Mesendoderm (in vitro differentiated cells): ENCODE measurements around the gene LEFTY1.
"Not testable (repeated sequence)": the region's sequence is repeated elsewhere in the genome, so short reads cannot be mapped to it uniquely, and the experiment has no call there.

Source experiments
- DNase-seq: peaks from one replicate; pipeline ENCODE4 v3.0.0; 2013
- H2AK5ac ChIP-seq: 2 replicates; pipeline ENCODE4 v1.6.1; 2013; ENCODE audit warnings: low read length, inconsistent platforms
- H2BK120ac ChIP-seq: 2 replicates; pipeline ENCODE4 v1.6.1; 2013; ENCODE audit warnings: low read depth, mild to moderate bottlenecking, low read length, moderate library complexity, mixed read lengths
- H2BK15ac ChIP-seq: replicated peaks from 2 replicates; pipeline ENCODE4 v1.6.1; 2013; ENCODE audit warnings: low read depth, mild to moderate bottlenecking, moderate library complexity
- H2BK5ac ChIP-seq: 2 replicates; pipeline ENCODE4 v1.6.1; 2013; ENCODE audit warnings: low read length, inconsistent platforms
- H3K18ac ChIP-seq: 2 replicates; pipeline ENCODE4 v1.6.1; 2013; ENCODE audit warnings: mild to moderate bottlenecking, low read length, mixed read lengths
- H3K23ac ChIP-seq: one replicate; pipeline ENCODE4 v1.6.1; 2013; ENCODE audit warnings: low read length
- H3K27ac ChIP-seq: 2 replicates; pipeline ENCODE4 v1.5.1; 2013; ENCODE audit warnings: low read depth, mild to moderate bottlenecking, inconsistent platforms, low read length, moderate library complexity
- H3K27me3 ChIP-seq: 2 replicates; pipeline ENCODE4 v1.6.1; 2013; ENCODE audit warnings: low read length, control low read depth, mild to moderate bottlenecking, inconsistent platforms; ENCODE audit not compliant: insufficient read depth, poor library complexity
- H3K36me3 ChIP-seq: 2 replicates; pipeline ENCODE4 v1.6.1; 2013; ENCODE audit warnings: low read length, inconsistent platforms; ENCODE audit not compliant: control insufficient read depth, insufficient read depth
- H3K4ac ChIP-seq: one replicate; pipeline ENCODE4 v1.6.1; 2013; ENCODE audit warnings: low read depth, mild to moderate bottlenecking, low read length, moderate library complexity
- H3K4me1 ChIP-seq: 2 replicates; pipeline ENCODE4 v1.6.1; 2013; ENCODE audit warnings: low read depth, low read length, inconsistent platforms; ENCODE audit not compliant: control insufficient read depth
- H3K4me2 ChIP-seq: 2 replicates; pipeline ENCODE4 v1.6.1; 2013; ENCODE audit warnings: low read length
- H3K4me3 ChIP-seq: 2 replicates; pipeline ENCODE4 v1.5.1; 2013; ENCODE audit warnings: mild to moderate bottlenecking, low read length
- H3K56ac ChIP-seq: one replicate; pipeline ENCODE4 v1.6.1; 2013; ENCODE audit warnings: low read length
- H3K79me1 ChIP-seq: 2 replicates; pipeline ENCODE4 v1.6.1; 2013; ENCODE audit warnings: low read length, inconsistent platforms
- H3K79me2 ChIP-seq: 2 replicates; pipeline ENCODE4 v1.6.1; 2013; ENCODE audit warnings: mild to moderate bottlenecking, low read length; ENCODE audit not compliant: control insufficient read depth, insufficient read depth
- H3K9ac ChIP-seq: 2 replicates; pipeline ENCODE4 v1.6.1; 2013; ENCODE audit warnings: low read length, inconsistent platforms
- H4K5ac ChIP-seq: one replicate; pipeline ENCODE4 v1.6.1; 2013; ENCODE audit warnings: low read length
- H4K8ac ChIP-seq: one replicate; pipeline ENCODE4 v1.6.1; 2013; ENCODE audit warnings: low read depth, mild to moderate bottlenecking, control low read depth, low read length, moderate library complexity
- WGBS: extraction: QIAGEN DNeasy Blood & Tissue Kit; methylation state at CpG from one replicate; pipeline ENCODE4 v1.1.7; 2013; ENCODE audit warnings: low lambda C conversion rate, missing lambda C conversion rate; ENCODE audit not compliant: insufficient coverage; ENCODE audit errors: extremely low coverage; 5-methylcytosine and 5-hydroxymethylcytosine counted together

The LEFTY1 gene

DNA sequence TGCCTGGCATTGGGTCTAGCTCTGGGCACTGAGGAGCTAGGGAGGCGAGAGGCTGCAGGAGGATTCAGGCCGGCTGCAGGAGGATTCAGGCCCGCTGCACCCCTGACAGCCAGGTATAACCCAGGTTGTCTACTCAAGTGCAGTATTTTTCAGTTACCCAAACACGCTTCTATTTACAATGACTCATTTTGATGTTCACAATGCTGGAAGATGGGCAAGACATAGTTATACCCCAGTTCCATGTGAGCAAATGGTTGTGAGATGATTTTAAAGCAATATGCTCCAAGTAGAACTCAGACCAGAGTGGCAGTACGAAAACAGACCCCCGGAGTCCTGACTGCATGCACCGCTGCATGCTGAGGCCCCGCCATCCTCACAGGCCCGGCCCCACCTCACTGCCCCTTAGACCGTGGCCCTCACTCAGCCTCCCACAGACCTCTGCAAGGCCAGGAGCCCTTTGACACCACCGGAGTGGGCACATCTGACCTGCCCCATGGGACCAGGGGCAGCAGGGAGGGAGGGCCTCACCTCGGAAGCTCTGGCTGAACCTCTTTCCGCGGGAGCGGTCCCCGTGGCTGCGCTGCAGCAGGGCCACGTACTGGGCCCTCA lies 553 bp downstream of the LEFTY1 start:
- no peak for DNase-seq
- peak overlapping the region; percentile 5 for H3K4me3 ChIP-seq

GRCh38 chr1:225887554-225888288 lies 1.2 kb downstream of the LEFTY1 start:
- not testable (repeated sequence) for H3K36me3 ChIP-seq, H2BK120ac ChIP-seq, H3K4ac ChIP-seq, DNase-seq, H3K79me1 ChIP-seq, H4K8ac ChIP-seq, H2BK5ac ChIP-seq, H2BK15ac ChIP-seq, H4K5ac ChIP-seq, H3K27ac ChIP-seq, H3K27me3 ChIP-seq, H3K23ac ChIP-seq, H3K4me2 ChIP-seq, H2AK5ac ChIP-seq, H3K18ac ChIP-seq, H3K79me2 ChIP-seq
- H3K4me3 ChIP-seq: peak overlapping the region; percentile 5
- peak overlapping the region; percentile 64 for H3K9ac ChIP-seq
- H3K4me1 ChIP-seq: peaks cover 16% of the 10 kb centered on the region
- H3K56ac ChIP-seq: peak overlapping the region; percentile 80
- no CpG with 5 or more reads among the region's 56 CpGs for WGBS

More for the DNA sequence above, 553 bp downstream of the LEFTY1 start:
- Histone ChIP-seq H3K9ac (peak overlapping the region; percentile 64), H3K79me2 (no peaks in the 10 kb centered on the region), H3K18ac (peak overlapping the region; percentile 19), H3K79me1 (no peaks in the 10 kb centered on the region), H4K5ac (no peak overlapping the region), H2BK15ac (no peak overlapping the region), H3K27me3 (no peaks in the 10 kb centered on the region), H3K27ac (peak overlapping the region; percentile 26), H3K4me2 (peak overlapping the region; percentile 19), H3K56ac (peak overlapping the region; percentile 80), H3K23ac (no peak overlapping the region), H2BK120ac (no peak overlapping the region), H2BK5ac (no peak overlapping the region), H2AK5ac (no peak overlapping the region), H3K4me1 (peaks cover 16% of the 10 kb centered on the region), H3K36me3 (peaks cover 1% of the 10 kb centered on the region), H4K8ac (no peak overlapping the region), H3K4ac (peak overlapping the region; percentile 1)
- no CpG with 5 or more reads among the region's 18 CpGs for WGBS

DNA sequence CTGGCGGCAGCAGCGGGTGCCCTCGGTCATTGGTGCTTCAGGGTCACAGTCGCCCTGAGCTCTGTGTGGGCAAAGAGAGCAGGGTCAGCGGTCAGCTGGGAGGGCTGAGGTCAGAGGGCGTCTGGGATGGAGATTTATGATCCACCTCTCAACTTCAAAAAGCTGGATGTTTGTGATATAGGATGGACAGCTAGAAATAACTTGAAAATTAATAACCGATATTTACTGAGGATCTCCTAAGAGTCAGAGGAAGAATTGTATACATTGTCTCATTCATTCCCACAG lies 2.0 kb downstream of the LEFTY1 start:
- no peaks in the 10 kb centered on the region for H3K27me3 ChIP-seq
- H2AK5ac ChIP-seq: no peak overlapping the region
- no peak overlapping the region for H4K8ac ChIP-seq
- DNase-seq: no peak
- no peaks in the 10 kb centered on the region for H3K79me2 ChIP-seq
- H3K4me3 ChIP-seq: no peak overlapping the region
- H2BK120ac ChIP-seq: no peak overlapping the region
- H2BK15ac ChIP-seq: no peak overlapping the region
- no peak overlapping the region for H3K18ac ChIP-seq
- H3K56ac ChIP-seq: peak overlapping the region; percentile 15
- H3K79me1 ChIP-seq: no peaks in the 10 kb centered on the region
- peak overlapping the region; percentile 38 for H3K9ac ChIP-seq
- no peak overlapping the region for H4K5ac ChIP-seq
- H3K4me2 ChIP-seq: no peak overlapping the region
- no peak overlapping the region for H3K27ac ChIP-seq
- no peak overlapping the region for H3K4ac ChIP-seq
- WGBS: no CpG with 5 or more reads among the region's 7 CpGs
- peaks cover 1% of the 10 kb centered on the region for H3K36me3 ChIP-seq
- H3K4me1 ChIP-seq: peaks cover 16% of the 10 kb centered on the region
- H2BK5ac ChIP-seq: no peak overlapping the region
- H3K23ac ChIP-seq: no peak overlapping the region

DNA sequence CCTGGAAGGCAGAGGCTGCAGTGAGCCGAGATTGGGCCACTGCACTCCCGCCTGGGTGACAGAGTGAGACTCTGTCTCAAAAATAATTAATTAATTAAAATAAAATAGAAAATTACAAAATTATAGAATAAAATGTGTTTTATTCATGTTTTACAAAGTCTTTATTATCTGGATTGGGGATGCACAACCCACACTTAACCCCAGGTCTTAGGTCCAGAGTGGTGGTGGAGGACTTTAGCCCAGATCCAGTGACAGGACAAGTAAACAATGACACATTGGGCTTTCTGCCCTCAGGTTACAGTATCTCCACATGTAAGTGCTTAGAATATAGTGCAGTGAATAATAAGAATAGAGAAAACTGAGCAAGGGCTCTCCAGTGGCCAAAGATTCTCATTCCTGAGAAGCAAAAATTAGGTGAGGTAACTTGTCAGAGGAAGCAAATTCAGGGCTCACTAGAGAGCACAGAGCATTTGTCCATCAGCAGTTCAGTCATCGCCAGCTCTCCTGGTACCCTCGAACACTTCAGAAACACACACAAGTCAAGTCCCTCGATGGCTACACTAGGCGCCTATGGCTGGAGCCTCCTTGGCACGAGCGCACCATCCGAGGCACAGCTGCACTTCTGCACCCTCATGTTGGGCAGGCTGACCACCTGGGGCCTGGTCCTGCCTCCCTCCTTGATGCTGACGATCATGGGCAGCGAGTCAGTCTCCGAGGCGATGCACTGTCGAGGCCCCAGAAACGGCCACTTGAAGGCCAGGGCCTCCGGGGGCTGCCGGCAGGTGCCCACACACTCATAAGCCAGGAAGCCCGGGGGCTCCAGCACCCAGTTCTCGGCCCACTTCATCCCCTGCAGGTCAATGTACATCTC lies 2.6 kb downstream of the LEFTY1 start:
- no peak overlapping the region for H3K4me3 ChIP-seq

DNA sequence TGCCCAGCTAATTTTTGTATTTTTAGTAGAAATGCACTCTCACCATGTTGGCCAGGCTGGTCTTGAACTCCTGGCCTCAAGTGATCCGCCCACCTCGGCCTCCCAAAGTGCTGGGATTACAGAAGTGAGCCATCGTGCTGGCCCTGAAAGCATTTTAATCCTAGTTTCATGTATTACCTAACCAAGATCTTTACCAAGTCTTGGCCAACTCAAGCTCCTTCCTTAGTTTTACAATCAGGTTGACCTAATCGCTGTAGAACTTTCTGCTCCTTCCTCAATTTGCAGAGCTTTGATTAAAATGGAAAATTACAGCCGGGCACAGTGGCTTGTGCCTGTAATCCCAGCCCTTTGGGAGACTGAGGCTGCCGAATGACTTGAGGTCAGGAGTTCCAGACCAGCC lies 3.6 kb downstream of the LEFTY1 start:
- H2BK15ac ChIP-seq: no peak overlapping the region
- H3K4me3 ChIP-seq: no peak overlapping the region
- H2BK120ac ChIP-seq: no peak overlapping the region
- no peak overlapping the region for H4K5ac ChIP-seq
- H2BK5ac ChIP-seq: no peak overlapping the region
- no peak overlapping the region for H4K8ac ChIP-seq
- H3K79me1 ChIP-seq: peaks cover 6% of the 10 kb centered on the region
- no peak overlapping the region for H3K9ac ChIP-seq
- no peak overlapping the region for H3K27ac ChIP-seq
- H2AK5ac ChIP-seq: no peak overlapping the region
- H3K79me2 ChIP-seq: peaks cover 10% of the 10 kb centered on the region
- H3K4me2 ChIP-seq: no peak overlapping the region
- WGBS: no CpG with 5 or more reads among the region's 6 CpGs
- DNase-seq: no peak
- no peaks in the 10 kb centered on the region for H3K27me3 ChIP-seq
- H3K18ac ChIP-seq: no peak overlapping the region
- H3K4me1 ChIP-seq: peaks cover 15% of the 10 kb centered on the region
- H3K4ac ChIP-seq: no peak overlapping the region
- H3K36me3 ChIP-seq: peaks cover 1% of the 10 kb centered on the region
- no peak overlapping the region for H3K23ac ChIP-seq
- H3K56ac ChIP-seq: no peak overlapping the region

More for the DNA sequence above, 2.6 kb downstream of the LEFTY1 start:
- H3K27ac ChIP-seq: no peak overlapping the region
- H2BK15ac ChIP-seq: no peak overlapping the region
- no peak overlapping the region for H3K23ac ChIP-seq
- peaks cover 16% of the 10 kb centered on the region for H3K4me1 ChIP-seq
- H2AK5ac ChIP-seq: no peak overlapping the region
- H3K56ac ChIP-seq: peak overlapping the region; percentile 1
- H4K8ac ChIP-seq: no peak overlapping the region
- H2BK5ac ChIP-seq: no peak overlapping the region
- no peak for DNase-seq
- peaks cover under 1% of the 10 kb centered on the region for H3K79me1 ChIP-seq
- H3K4ac ChIP-seq: no peak overlapping the region
- no peak overlapping the region for H2BK120ac ChIP-seq
- no peak overlapping the region for H4K5ac ChIP-seq
- H3K36me3 ChIP-seq: peaks cover 1% of the 10 kb centered on the region
- H3K9ac ChIP-seq: no peak overlapping the region
- H3K18ac ChIP-seq: no peak overlapping the region
- no peak overlapping the region for H3K4me2 ChIP-seq
- WGBS: no CpG with 5 or more reads among the region's 19 CpGs
- H3K79me2 ChIP-seq: peaks cover 1% of the 10 kb centered on the region
- no peaks in the 10 kb centered on the region for H3K27me3 ChIP-seq
